Sciatic nerve (tissue), 2 donors: ENCODE results near the gene TCOF1. TPM values are rescaled to one million over a fixed set of nuclear protein-coding genes. Genes with fewer than 3 reads are reported as not detected.
A peak's percentile ranks its signal among the peaks of the same experiment; 100 is the strongest.

Experiments used
- ATAC-seq: fragments of 200-7000 bp; cut with Tn5 transposase; one replicate; pipeline ENCODE4 v1.9.1; 2020; ENCODE audit warnings: mild to moderate bottlenecking, moderate library complexity
- DNase-seq: peaks from one replicate; pipeline ENCODE4 v3.0.0-alpha.2; 2020; ENCODE audit warnings: low spot score
- intact Hi-C: fragments of 100-400 bp; cut with DNase I; formaldehyde crosslinking; loops from one replicate; pipeline ENCODE4 v1.14.2; 2022
- total RNA-seq: library from RNA; stranded (reverse); fragmentation: NEBNext Ultra II Directional; extraction: Animal tissue kit (Norgen Biotek cat#: 25700); gene quantifications from one replicate; pipeline ENCODE4 v1.2.1, GENCODE V29; 2021
- donor health status: DM: no; HTN: no; CAD: no.
- donor health status: DM: no; HTN: no; CAD: no.

TCOF1 gene
- total RNA-seq, 1 donor from 2014 or later = 30.0 TPM

DNA sequence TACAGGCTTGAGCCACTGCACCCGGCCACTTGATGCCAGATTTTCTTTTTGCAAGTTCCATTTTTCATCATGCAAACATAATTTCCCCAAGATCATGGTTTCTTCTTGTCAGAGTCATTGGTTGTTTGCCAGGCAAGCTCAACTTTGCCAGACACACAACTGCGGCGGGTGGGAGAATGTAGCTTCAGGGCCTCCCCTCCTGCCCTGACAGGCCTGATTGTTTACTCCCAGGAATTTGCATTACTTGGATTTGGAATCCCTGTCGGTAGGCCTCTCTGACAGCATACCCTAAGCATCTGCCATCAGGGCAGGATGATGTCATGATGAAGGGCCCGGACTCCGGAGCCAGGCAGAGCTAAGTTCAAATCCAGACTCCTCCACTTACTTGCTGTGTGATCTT lies 77.0 kb downstream of the TCOF1 start:
- ATAC-seq (no peak), DNase-seq (no peak)
- intact Hi-C loops = no loop called here

GRCh38 chr5:150436141-150436680 lies 78.7 kb downstream of the TCOF1 start:
- ATAC-seq (peak; percentile 92), DNase-seq (peak; percentile 95)
- intact Hi-C loops = no loop called here

GRCh38 chr5:150438873-150439546 lies 81.5 kb downstream of the TCOF1 start:
- ATAC-seq (no peak), DNase-seq (no peak)
- intact Hi-C loops = no loop called here

GRCh38 chr5:150440948-150441812 lies 83.7 kb downstream of the TCOF1 start:
- intact Hi-C loops = no loop called here
- peak; percentile 14 for ATAC-seq
- no peak for DNase-seq

DNA sequence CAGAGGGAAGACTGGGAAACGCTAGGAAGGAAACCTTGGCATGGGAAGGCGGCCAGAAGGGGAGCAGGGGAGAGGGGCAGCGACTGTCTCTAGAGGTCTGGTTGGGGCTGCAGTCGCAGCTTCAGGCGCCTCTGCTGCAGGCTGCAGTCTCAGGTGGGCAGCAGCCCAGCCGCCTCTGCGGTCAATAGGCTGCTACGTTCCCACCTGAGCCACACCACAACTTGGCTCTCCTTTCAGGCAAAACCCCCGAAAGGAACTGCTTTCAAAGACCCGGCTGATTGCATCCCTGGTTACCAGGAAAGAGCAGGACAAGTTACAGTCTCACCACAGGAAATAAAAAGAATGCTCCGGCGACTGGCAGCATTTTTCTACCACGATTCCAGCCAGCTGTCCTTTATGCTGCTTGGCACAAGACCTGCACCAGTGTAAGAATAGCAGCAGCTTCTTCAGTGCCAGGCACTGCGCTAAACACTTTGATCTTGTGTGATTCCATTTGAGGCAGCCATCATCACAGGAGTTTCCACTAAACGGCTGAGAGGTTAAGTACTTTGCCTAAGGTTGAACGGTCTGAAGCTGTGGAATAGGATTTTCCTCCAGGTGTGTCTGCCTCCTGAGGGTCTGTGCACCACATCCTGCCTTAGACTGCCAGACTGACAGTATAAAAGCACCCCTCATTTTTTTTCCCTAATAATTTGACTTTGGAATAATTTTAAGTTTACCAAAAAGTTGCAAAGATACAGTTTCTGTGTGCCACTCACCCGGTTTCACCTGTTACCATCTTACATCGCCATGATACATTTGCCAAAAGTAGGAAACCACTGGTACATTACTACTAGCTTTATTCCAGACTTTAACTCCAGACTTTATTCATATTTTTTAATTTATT lies 84.6 kb downstream of the TCOF1 start:
- ATAC-seq (peak; percentile 23), DNase-seq (no peak)
- intact Hi-C loops = no loop called here

- DNase-seq = no peak
- intact Hi-C loops = no loop called here
- ATAC-seq = no peak
These were observed 85.2 kb downstream of the TCOF1 start for GRCh38 chr5:150442699-150443080.

DNA sequence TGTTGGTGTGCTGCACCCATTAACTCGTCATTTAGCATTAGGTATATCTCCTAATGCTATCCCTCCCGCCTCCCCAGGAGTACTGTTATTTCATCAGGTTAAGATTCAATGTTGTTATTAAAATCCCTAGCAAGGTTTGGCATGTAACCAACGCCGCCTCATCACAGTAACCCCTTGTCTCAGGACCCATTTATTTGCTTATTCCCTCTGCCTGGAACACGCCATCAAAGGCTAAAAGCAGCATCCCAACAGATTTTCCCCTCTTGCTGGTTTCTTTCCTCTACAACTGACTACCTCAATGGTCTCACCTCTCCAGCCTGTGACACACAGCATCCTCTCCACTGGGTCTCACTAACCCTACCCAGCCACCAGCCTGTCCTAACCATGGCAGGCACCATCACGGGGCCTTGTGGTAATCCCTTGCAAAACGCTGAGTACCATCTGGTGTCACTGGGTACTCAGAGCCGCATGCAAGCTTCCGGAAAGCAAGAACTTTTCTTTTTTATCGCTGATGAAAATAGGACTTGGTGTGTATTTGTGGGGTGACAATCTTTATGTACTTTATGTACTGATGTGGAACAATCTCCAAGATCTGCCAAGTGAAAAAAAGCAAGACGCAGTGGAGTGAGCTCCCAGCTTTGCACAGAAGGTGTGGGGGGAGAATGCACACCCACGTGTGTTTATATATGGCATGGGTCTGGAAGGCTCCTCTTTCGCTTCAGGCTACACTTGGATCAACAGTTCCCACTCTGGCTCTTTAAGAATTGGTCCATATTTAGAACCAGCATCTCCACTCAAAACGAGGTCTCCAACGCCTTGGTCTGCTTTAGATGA lies 86.0 kb downstream of the TCOF1 start:
- ATAC-seq (no peak), DNase-seq (no peak)
- intact Hi-C loops = no loop called here

GRCh38 chr5:150444770-150445169 lies 87.3 kb downstream of the TCOF1 start:
- DNase-seq (no peak), ATAC-seq (no peak)
- intact Hi-C loops = no loop called here

DNA sequence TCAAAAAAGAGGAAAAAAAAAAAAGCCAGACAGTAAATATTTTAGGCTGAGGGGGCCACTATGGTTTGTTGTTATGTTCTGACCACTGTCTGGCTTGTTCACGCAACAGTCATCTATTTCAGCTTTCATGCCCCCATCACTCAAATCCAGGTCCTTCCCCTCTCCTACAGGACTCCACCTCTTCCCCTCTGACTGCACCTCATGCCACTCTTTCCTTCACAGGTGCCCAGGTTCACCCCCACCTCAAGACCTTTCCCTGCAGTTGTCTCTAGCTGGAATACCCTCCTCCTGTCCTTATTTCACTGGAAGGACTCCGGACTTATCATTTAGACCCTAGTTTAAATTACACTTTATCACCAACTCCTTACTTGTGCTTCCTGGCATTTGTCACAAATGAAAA lies 88.6 kb downstream of the TCOF1 start:
- intact Hi-C loops = no loop called here
- DNase-seq = no peak
- no peak for ATAC-seq

GRCh38 chr5:150446583-150446982 lies 89.1 kb downstream of the TCOF1 start:
- intact Hi-C loops = no loop called here
- no peak for DNase-seq

GRCh38 chr5:150447188-150447587 lies 89.7 kb downstream of the TCOF1 start:
- intact Hi-C loops = no loop called here
- no peak for ATAC-seq
- DNase-seq = no peak

More at GRCh38 chr5:150446583-150446982, 89.1 kb downstream of the TCOF1 start:
- ATAC-seq = no peak

GRCh38 chr5:150448334-150448733 lies 90.8 kb downstream of the TCOF1 start:
- no peak for ATAC-seq
- no peak for DNase-seq
- intact Hi-C loops = no loop called here

GRCh38 chr5:150448952-150449516 lies 91.5 kb downstream of the TCOF1 start:
- DNase-seq (no peak), ATAC-seq (peak; percentile 72)
- intact Hi-C loops = no loop called here

Other genes starting within 250 kb of the TCOF1 start
- 215 TPM for gene PDGFRB, start 201.9 kb upstream of the TCOF1 start, total RNA-seq
- not detected for gene CDX1, start 190.9 kb upstream of the TCOF1 start, total RNA-seq
- not detected for gene SLC6A7, start 167.6 kb upstream of the TCOF1 start, total RNA-seq
- 2.5 TPM for gene CAMK2A, start 67.9 kb upstream of the TCOF1 start, total RNA-seq
- 6.3 TPM for gene ARSI, start 54.8 kb upstream of the TCOF1 start, total RNA-seq
- 989 TPM for gene CD74, start 55.2 kb downstream of the TCOF1 start, total RNA-seq
- gene RPS14, start 92.0 kb downstream of the TCOF1 start, total RNA-seq = 1,412 TPM
- 109 TPM for gene NDST1, start 150.4 kb downstream of the TCOF1 start, total RNA-seq